ENCODE data around the gene KCNJ1.

The KCNJ1 gene

DNA sequence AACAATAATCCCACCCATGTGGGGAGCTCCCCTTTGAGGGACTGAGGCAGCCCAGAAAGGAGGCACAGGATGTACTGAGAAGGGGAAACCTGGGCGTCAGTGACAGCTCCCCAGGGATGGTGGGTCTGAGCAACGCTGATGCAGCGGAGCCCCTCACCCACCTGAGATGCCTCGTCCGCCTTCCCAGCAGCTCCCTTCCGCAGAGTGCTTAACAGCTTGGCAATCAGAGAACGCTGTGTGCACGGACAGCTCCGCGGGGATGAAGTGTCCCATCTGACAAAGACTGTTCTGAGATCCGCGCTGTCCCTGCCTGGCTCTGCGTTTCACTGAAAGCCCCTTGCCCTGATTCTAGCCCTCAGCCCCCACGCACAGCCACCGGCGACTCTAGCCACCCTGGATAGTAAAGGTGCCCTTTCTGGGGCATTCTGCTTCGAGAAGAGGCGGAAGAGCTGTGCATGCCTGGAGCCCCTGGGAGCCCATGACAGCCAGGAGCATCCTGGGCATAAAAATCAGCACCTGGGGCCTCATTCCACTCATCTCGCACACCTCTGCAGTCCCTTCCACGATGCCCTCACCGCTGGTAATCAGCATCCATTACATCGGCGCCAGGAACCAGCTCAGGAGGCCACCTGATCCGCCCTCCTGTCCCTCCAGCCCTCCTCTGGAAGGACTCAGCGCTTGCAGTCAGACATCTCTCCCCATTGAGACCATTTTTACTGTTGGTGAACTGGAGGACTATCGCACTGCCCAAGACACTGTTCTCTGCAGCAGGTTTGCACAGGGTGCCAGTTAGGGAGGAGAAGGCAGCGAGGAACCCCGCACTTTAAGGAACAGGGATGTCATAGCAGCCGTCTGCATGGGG is 34.8 kb upstream of the KCNJ1 start:
- in situ Hi-C loops (cut with HindIII; ENCODE audit: low sequenced_read_pairs) = no loop called here

DNA sequence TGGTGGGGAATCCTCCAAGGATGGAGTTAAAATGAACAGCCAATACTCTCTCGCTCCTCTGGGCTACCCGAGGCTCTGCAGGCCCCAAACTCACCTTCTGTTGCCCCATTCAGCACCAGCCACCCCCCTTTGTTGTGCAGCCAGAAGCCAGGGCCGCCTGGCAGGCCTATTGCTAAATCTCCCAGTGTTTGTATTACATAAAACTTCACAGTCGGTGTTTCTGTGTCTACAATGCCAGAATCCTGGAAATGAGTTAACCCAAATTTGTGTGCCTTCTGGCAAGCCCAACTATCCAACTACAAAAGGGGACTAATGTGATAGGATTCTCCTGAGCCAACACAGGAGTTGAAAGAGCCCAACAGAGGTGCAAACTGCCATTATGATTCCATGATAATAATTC is 33.4 kb upstream of the KCNJ1 start:
- in situ Hi-C loops (cut with HindIII; ENCODE audit: low sequenced_read_pairs) = no loop called here

DNA sequence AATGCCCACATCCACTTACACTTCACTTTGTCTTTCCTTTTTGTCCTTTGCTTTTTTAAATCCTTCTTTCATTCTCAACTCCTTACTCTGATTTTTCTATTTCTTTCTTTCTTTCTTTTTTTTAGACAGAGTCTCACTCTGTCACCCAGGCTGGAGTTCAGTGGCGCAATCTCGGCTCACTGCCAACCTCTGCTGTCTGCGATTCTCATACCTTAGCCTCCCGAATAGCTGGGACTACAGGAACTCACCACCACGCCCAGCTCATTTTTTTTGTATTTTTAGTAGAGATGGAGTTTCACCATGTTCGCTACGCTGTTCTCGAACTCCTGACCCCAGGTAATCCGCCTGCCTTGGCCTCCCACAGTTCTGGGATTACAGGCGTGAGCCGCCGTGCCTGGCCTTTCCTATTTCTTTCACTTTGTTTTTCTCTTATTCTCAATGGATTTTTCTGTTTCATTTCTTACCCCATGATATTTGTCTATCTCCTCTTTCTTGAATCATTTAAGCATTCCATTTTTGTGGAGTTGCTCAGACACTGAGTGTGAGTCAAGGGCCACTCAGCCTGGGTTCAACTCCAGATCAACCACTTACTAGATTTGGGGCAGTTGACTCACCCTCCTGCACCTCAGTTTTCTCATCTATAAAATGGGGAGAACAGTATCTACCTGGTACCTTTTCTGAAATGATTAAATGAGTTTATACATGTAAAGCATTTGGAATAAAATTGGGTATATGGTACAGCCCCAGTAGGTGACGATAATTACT is 31.7 kb upstream of the KCNJ1 start:
- in situ Hi-C loops (cut with HindIII; ENCODE audit: low sequenced_read_pairs) = loop anchor here (25.0 kb wide), 1 partner anchor 464 kb away; no protein-coding TSS in a partner anchor

DNA sequence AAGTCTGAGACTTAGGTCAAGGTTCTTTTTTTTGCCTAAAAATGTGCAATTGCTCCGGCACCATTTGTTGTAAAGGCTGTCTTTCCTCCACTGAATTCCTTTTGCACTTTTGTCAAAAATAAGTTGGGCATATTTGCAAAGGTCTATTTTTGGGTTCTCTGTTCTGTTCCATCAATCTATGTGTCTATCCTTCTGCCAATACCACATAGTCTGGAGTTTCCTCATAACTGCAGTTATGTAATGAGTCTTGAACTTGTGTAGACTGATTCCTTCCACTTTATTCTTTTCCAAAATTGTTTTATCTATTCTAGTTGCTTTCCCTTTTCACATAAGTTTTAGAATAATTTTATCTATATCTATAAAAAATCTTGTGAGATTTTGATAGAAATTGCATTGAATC is 30.7 kb upstream of the KCNJ1 start:
- in situ Hi-C loops (cut with HindIII; ENCODE audit: low sequenced_read_pairs) = loop anchor here (25.0 kb wide), 1 partner anchor 464 kb away; no protein-coding TSS in a partner anchor

DNA sequence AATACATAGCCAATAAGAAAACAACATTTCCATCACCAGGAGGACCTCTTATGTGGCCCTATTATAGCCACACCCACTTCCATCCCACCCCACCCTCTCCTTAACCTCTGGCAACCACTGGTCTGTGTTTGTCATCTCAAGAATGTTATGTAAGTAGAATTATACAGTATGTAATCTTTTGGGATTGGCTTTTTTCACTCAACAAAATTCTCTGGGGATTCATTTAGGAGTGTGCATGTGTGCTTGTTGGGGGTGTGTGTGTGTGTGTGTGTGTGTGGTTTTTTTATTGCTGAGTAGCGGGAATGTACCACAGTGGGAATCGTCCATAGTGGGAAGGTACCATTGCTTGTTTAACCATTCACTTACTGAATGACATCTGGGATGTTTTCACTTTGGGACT is 29.3 kb upstream of the KCNJ1 start:
- in situ Hi-C loops (cut with HindIII; ENCODE audit: low sequenced_read_pairs) = loop anchor here (25.0 kb wide), 1 partner anchor 466 kb away; no protein-coding TSS in a partner anchor

DNA sequence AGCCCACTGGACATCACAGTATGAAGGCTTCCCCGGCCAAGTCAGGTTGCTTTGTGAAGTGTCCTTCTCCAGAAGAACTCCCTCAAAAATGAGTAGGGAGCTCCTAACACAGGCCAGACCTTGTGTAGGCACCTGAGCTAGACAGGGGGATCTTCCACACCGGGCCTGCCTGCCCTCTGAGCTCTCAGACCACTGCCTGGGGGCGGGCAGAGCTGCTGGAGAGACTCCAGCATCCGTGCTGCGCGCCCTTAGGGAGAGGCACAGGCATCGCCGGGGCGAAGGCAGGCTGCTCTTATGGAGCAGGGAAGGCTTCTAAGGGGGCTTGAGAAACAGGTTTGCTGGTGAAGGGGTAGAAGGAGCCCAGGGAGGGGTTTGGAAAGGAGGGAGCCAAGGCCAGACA is 28.4 kb upstream of the KCNJ1 start:
- in situ Hi-C loops (cut with HindIII; ENCODE audit: low sequenced_read_pairs) = loop anchor here (25.0 kb wide), 1 partner anchor 467 kb away; no protein-coding TSS in a partner anchor

DNA sequence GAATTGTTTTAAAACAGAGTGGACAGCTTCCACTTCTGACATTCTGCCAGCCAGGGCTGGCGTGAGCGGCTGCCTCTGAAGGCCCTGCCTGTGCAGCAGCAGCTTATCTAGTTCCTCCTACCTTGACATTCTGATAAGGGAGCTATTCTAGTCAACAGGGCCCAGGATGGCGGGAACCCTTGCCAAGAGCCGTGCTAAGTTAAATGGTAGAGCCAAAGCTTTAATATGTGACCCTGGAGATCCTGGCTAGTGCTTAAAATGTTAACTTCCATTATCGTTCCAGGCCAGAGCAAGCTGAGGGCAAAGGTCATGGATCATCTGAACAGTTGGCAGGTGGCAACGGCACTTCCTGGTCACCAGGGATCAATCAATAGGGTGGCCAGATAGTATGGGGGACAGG is 27.6 kb upstream of the KCNJ1 start:
- in situ Hi-C loops (cut with HindIII; ENCODE audit: low sequenced_read_pairs) = loop anchor here (5.0 to 25.0 kb wide), 2 partner anchors 43 to 468 kb away; no protein-coding TSS in a partner anchor

DNA sequence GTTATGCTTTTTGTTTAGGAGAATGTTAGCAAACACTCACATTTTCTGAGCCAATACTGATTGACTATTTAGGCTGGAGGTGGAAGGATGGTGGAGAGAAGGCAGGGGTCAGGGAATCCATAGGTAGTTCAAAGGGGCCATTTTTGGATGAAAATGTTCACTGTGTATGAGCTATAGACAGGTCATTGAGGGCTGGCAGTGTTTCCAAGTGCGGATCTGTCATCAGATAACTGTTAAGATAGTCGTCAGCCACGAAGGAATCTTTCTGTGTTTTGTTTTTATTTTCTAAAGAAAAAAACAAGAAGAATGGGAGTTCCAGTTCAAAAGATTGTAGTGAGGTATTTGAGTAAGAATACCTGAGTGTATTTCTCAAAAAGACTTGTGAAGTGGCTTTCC is 27.2 kb upstream of the KCNJ1 start:
- in situ Hi-C loops (cut with HindIII; ENCODE audit: low sequenced_read_pairs) = loop anchor here (5.0 to 25.0 kb wide), 2 partner anchors 43 to 468 kb away; no protein-coding TSS in a partner anchor

DNA sequence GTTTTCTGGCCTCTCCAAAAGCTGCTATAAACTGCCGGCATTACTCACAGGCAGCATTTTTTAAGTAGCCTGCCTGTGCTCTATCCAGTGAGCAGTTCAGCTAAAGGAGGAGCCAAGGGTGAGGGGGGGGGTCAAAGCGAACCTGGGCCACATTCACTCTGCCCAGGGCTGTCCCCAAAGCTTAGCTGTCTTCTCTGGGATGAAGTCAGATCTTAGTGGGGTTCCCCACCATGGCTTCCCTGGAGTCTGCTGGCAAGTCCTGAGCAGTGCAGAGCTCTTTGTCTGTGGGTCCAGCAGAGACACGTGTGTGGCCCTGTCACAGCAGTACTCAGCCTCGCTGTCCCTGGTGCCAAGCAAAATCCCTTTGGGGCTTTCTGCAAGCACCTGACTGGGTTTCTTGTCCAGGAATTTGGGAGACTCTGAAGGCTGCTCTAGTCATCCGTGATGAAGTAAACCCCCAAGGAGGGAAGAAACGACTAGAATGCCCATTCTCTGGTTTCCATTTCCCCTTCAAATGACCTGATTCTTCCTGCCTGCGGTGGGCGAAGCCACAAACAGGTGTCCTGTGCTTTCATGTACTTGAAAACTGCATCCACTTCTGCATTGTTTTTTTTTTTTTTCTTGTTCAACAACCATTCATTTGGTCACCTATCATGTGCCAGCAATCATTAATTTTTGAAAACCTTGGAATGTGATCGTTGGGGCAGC is 26.6 kb upstream of the KCNJ1 start:
- in situ Hi-C loops (cut with HindIII; ENCODE audit: low sequenced_read_pairs) = loop anchor here (5.0 to 25.0 kb wide), 2 partner anchors 44 to 469 kb away; no protein-coding TSS in a partner anchor

DNA sequence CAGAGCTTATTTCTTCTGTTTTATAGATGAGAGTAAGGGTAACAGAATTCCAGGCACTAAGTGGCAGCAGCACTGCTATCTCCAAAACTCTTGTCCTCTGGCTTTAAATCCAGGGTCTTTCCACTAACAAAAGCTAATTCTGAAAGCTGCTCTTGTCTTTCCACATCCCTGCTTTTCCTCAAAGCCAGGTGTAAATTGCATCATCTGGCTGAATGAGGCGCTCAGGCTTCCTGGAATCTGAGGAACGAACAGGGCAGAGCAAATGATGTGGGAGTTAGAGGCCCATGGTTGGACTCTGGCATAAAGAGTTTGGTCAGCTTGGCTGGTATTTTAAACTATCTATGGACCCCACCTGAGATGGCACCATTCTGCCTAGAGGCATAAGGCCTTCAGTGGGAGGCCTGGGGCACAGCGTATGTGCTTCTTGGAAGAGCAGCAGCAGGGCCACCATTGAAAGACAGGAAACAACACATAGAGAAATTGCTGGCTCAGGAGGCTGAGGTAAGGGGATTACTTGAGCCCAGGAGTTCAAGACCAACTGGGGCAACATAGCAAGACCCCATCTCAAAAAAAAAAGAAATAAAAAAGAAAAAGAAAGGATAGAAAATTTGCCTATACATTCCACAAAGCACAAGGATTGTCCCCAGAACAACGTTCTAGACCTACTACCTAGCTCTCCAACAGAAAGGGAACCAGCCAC is 25.9 kb upstream of the KCNJ1 start:
- in situ Hi-C loops (cut with HindIII; ENCODE audit: low sequenced_read_pairs) = loop anchor here (5.0 to 25.0 kb wide), 2 partner anchors 44 to 469 kb away; no protein-coding TSS in a partner anchor

DNA sequence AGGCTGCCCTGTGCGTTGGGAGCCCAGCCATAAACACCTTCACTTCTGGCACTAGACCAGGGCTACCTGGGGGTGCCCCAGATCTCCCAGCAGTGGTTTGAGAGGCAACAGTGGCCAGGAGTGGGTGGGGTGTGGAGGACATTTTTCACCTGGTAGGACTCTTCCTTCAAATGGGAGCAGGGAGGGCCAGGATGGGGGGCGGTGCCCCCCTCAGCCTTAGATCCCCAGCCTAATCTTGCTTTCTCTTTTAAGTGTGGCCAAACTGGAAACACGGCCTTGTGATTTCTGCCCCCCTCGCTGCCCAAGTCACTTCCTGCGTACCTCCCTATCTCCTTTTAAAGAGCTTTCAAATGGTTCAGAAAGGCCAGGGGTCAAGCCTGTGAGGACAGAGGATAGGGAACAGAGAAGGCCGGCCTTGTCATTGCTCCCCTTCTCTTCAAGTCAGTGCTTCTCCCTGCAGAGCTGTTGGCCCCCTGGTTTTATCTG is 24.9 kb upstream of the KCNJ1 start:
- in situ Hi-C loops (cut with HindIII; ENCODE audit: low sequenced_read_pairs) = loop anchor here (5.0 to 25.0 kb wide), 2 partner anchors 45 to 470 kb away; no protein-coding TSS in a partner anchor

DNA sequence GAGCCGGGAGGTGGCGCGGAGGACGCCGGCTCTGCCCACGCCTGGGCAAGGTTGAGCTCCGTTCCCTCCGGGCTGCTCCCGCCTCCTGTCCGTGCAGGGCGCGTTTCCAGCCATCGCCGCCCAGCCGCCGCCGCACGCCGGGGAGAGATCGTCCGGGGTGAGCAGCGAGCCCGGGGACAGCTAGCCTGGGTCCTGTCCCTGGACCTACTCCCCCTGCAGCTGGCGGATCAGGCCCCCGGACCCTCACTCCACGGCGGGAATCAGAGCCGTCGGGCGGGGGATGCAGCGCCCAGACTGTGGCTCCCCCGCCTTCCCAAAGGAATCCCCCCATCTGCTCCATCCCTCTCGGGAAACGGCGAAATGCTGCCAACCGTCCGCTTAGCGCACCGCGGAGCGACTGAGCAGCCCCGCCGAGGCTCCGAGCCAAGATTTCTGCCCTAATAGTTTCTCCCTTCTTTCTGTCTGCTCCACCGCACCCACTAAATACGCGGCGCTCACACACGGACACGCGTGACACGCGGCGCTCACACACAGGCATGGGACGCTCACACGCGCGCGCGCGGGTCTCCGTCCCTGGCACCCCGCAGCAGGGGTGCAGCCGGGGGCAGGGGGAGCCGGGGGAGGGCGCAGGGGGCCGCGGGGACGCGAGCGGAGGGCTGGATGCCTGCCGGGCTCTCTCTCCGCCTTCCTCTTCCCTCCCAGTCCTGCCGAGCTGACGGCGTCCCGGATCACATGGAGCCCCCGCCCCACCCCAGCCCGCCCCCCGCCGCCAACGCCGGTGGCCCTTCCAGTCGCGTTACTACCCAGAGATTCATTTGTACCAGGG is 23.7 kb upstream of the KCNJ1 start, which contains the start of gene KCNJ5:
TSS of gene KCNJ5 (plus strand) at position 814 of the 826 bp plus-strand sequence. CDS start 19,918 bp downstream, outside the sequence.
- in situ Hi-C loops (cut with HindIII; ENCODE audit: low sequenced_read_pairs) = loop anchor here (5.0 to 25.0 kb wide), 2 partner anchors 47 to 472 kb away; no protein-coding TSS in a partner anchor

DNA sequence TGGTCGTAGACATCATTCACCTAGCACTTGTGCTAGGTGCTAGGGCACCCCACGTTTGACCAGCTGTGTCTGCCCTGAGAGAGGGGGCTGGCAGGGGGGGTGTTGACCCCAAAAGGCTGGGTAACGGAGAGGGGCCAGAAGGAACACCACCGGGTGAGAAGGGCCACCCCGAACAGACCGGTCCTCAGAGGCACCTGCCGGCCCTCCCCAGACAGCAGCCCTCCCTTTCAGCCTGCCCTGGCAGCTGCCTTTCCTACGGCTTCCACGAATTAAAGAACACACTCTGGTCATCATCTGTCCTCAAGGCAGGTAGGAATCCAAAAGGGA is 23.1 kb upstream of the KCNJ1 start:
- in situ Hi-C loops (cut with HindIII; ENCODE audit: low sequenced_read_pairs) = loop anchor here (5.0 to 25.0 kb wide), 2 partner anchors 47 to 472 kb away; no protein-coding TSS in a partner anchor

DNA sequence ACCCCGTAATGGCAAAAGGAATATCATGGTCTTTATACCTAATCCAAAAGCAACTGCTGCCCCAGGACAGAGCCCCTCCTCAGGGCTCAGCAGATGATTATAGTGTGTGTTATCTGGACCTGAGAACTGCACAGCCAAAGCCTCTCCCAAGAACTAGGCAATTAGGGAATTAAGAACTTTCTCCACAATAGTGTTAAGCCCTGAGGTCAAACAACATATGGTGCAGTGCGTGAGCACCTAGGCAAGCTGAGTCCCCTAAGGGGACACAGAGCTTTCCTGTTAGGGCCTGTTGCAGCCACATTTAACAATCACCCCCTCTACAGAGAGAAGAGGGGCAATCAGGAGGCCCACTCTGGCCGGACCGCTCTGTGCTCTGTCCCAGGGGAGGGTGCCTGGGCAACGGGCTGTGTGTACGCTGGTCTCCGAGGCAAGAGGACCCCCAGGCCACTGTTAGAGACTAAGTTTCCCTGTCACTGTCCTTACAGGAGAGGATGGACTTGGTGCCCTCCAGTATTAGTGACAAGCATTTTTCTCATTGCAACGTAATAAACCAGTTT is 22.6 kb upstream of the KCNJ1 start:
- in situ Hi-C loops (cut with HindIII; ENCODE audit: low sequenced_read_pairs) = loop anchor here (5.0 to 25.0 kb wide), 2 partner anchors 48 to 473 kb away; no protein-coding TSS in a partner anchor

DNA sequence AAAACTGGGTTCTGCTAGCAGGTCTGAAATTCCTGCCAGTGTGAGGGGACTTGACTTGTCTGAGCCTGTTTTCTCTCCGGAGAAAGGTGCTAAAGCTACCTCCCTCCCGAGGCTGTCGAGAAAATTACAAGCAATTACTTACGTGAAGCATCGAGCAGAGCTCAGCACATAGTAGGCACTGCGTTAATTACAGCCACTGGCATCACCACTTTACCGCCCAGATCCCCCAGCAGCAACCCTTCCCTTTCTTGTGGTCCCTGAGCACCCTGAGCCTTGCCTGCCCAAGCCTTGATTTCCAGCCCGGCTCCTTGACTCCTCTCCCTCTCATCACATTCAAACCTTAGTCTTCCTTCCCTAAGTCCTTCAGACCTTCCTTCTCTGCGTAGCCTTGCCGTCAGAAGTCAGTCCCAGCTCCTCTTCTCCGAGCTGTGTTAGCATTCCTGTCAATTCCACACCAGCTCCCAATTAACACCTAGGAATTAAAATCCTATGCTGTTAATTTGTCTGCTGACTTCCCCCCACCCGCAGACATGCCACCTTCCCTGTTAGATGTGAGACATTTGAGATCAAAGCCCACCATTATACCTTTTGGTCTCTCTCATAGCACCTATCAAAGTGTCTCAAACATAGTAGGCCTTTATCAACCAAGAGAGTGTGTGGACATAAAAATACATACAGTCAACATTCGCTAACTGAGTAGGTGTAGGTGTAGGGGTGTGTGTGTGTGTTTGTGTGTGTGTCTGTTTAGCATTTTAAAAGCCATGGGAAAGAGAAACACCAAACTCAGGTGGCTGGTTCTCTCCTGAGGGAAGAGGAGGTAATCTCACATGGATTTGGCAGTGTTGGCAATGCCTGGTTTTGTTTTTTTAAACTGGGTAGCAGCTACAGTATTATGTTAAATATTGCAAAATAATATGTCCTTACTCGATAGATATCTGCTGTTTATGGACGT is 21.2 kb upstream of the KCNJ1 start:
- in situ Hi-C loops (cut with HindIII; ENCODE audit: low sequenced_read_pairs) = loop anchor here (25.0 kb wide), 1 partner anchor 474 kb away; no protein-coding TSS in a partner anchor

DNA sequence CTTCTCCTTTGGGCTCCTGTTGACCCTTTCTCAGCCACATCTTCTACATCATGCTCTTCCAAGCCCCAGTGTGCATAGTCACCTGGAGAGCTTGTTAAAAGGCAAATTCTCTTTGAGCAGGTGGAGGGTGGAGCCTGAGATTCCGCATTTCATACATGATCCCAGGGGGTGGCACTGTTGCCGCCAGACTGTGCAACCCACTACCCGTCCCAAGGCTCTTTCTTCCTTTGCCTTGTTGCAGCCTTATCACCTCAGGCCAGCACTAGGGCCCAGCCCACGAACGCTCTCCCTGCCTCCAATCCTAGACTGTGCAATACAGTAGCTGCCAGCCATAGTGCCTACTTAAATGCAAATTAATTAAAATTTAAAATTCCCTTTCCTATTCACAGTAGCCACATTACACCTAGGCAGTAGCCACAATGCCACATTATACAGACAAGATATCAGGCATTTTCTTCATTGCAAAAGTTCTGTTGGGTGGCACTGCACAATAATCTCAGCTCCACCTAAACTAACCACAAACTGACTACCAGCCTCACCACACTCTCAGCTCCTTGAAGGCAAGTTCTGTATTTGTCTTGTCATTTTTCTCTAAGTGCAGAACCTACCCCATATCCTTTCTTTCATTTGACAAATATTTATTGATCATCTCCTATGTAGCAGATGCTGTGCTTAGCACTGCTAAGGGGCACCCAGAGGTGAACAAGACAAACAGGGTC is 19.5 kb upstream of the KCNJ1 start:
- in situ Hi-C loops (cut with HindIII; ENCODE audit: low sequenced_read_pairs) = loop anchor here (25.0 kb wide), 1 partner anchor 476 kb away; no protein-coding TSS in a partner anchor

Data from DLD1 (cell line).